Measurements from ENCODE around the gene HASPIN.

The HASPIN gene

GRCh38 chr17:3678821-3679530 lies 44.7 kb upstream of the HASPIN start:
- Histone ChIP-seq H3K4me1 (ENCODE audit: insufficient read depth, low read length) (no peaks in the 10 kb centered on the region), H3K9ac (ENCODE audit: low read depth, low read length) (no peak overlapping the region), H3K27me3 (ENCODE audit: insufficient read depth, low read length, poor library complexity) (no peaks in the 10 kb centered on the region), H4K20me1 (ENCODE audit: insufficient read depth, low read length) (no peaks in the 10 kb centered on the region; the same call in 1 of the 2 replicates), H3K79me2 (ENCODE audit: insufficient read depth, low read length) (no peaks in the 10 kb centered on the region), H3K9me3 (ENCODE audit: insufficient read depth, low read length, severe bottlenecking) (no peaks in the 10 kb centered on the region), H3K4me2 (ENCODE audit: insufficient read depth, low read length) (no peak overlapping the region), H3K4me3 (ENCODE audit: low read depth in 1 of 2, low read length in 2 of 2) (no peak overlapping the region), H2AFZ (ENCODE audit: low read depth, low read length) (no peak overlapping the region), H3K36me3 (ENCODE audit: insufficient read depth, low read length) (no peaks in the 10 kb centered on the region), H3K27ac (ENCODE audit: low read length) (no peak overlapping the region)
- DNase-seq: no peak
- TF ChIP-seq EZH2 (IDR thresholded peaks at IDR 0.05; ENCODE audit: borderline replicate concordance, low read depth, low read length, severe bottlenecking) (no peak), CTCF (IDR thresholded peaks at IDR 0.05; ENCODE audit: borderline replicate concordance, extremely low read depth, low read length, poor library complexity, severe bottlenecking) (no peak)
- no peak for ATAC-seq (ENCODE audit: insufficient read depth, low read depth)

- no peak overlapping the region for H3K4me2 ChIP-seq (ENCODE audit: insufficient read depth, low read length)
- ATAC-seq (ENCODE audit: insufficient read depth, low read depth) (no peak), DNase-seq (no peak)
Measured at GRCh38 chr17:3679531-3680126, 44.1 kb upstream of the HASPIN start.

GRCh38 chr17:3681057-3681456 lies 42.6 kb upstream of the HASPIN start:
- Histone ChIP-seq H3K27me3 (ENCODE audit: insufficient read depth, low read length, poor library complexity) (no peaks in the 10 kb centered on the region), H3K4me3 (ENCODE audit: low read depth in 1 of 2, low read length in 2 of 2) (no peak overlapping the region), H3K4me2 (ENCODE audit: insufficient read depth, low read length) (no peak overlapping the region), H3K27ac (ENCODE audit: low read length) (no peak overlapping the region), H3K4me1 (ENCODE audit: insufficient read depth, low read length) (no peaks in the 10 kb centered on the region), H4K20me1 (ENCODE audit: insufficient read depth, low read length) (no peaks in the 10 kb centered on the region; the same call in 1 of the 2 replicates), H3K36me3 (ENCODE audit: insufficient read depth, low read length) (no peaks in the 10 kb centered on the region), H3K9me3 (ENCODE audit: insufficient read depth, low read length, severe bottlenecking) (no peaks in the 10 kb centered on the region), H3K79me2 (ENCODE audit: insufficient read depth, low read length) (no peaks in the 10 kb centered on the region), H3K9ac (ENCODE audit: low read depth, low read length) (no peak overlapping the region), H2AFZ (ENCODE audit: low read depth, low read length) (no peak overlapping the region)
- ATAC-seq (ENCODE audit: insufficient read depth, low read depth) (no peak), DNase-seq (no peak)
- TF ChIP-seq EZH2 (IDR thresholded peaks at IDR 0.05; ENCODE audit: borderline replicate concordance, low read depth, low read length, severe bottlenecking) (no peak), CTCF (IDR thresholded peaks at IDR 0.05; ENCODE audit: borderline replicate concordance, extremely low read depth, low read length, poor library complexity, severe bottlenecking) (no peak)

More at GRCh38 chr17:3679531-3680126, 44.1 kb upstream of the HASPIN start:
- Histone ChIP-seq H3K27me3 (ENCODE audit: insufficient read depth, low read length, poor library complexity) (no peaks in the 10 kb centered on the region), H3K36me3 (ENCODE audit: insufficient read depth, low read length) (no peaks in the 10 kb centered on the region), H4K20me1 (ENCODE audit: insufficient read depth, low read length) (no peaks in the 10 kb centered on the region; the same call in 1 of the 2 replicates), H3K4me3 (ENCODE audit: low read depth in 1 of 2, low read length in 2 of 2) (no peak overlapping the region), H3K9ac (ENCODE audit: low read depth, low read length) (no peak overlapping the region), H3K4me1 (ENCODE audit: insufficient read depth, low read length) (no peaks in the 10 kb centered on the region), H3K27ac (ENCODE audit: low read length) (no peak overlapping the region), H3K9me3 (ENCODE audit: insufficient read depth, low read length, severe bottlenecking) (no peaks in the 10 kb centered on the region), H2AFZ (ENCODE audit: low read depth, low read length) (no peak overlapping the region), H3K79me2 (ENCODE audit: insufficient read depth, low read length) (no peaks in the 10 kb centered on the region)
- no peak for TF ChIP-seq CTCF (IDR thresholded peaks at IDR 0.05; ENCODE audit: borderline replicate concordance, extremely low read depth, low read length, poor library complexity, severe bottlenecking)
- no peak for TF ChIP-seq EZH2 (IDR thresholded peaks at IDR 0.05; ENCODE audit: borderline replicate concordance, low read depth, low read length, severe bottlenecking)
